ENCODE results near the gene SUPT6H. TPM values are rescaled to one million over a fixed set of nuclear protein-coding genes. Genes with fewer than 3 reads are reported as not detected.

Gene SUPT6H
- total and polyA plus RNA-seq, 8 donors = 21.8 to 49.0 (median 30.0) TPM

GRCh38 chr17:28714281-28714680 is 52.3 kb downstream of the SUPT6H start:
- ATAC-seq (no peak), DNase-seq (peak in 2 of 6 donors; percentile 53 to 72), FAIRE-seq (no peak)
- H3K27ac ChIP-seq = no peak overlapping the region
- intact Hi-C loops (cut with DNase I) = no loop called here
- H3K27me3 ChIP-seq = no peaks in the 10 kb centered on the region
- H3K4me3 ChIP-seq = no peak overlapping the region
- 72 to 88% methylated on average over 3 of the region's 3 CpGs for WGBS, 2 donors
- H3K36me3 ChIP-seq = no peaks in the 10 kb centered on the region
- H3K4me1 ChIP-seq = peaks cover 5 to 10% (median 6%) of the 10 kb centered on the region in 3 donors
- H3K9me3 ChIP-seq = no peaks in the 10 kb centered on the region
- TF ChIP-seq, protein P1, sequence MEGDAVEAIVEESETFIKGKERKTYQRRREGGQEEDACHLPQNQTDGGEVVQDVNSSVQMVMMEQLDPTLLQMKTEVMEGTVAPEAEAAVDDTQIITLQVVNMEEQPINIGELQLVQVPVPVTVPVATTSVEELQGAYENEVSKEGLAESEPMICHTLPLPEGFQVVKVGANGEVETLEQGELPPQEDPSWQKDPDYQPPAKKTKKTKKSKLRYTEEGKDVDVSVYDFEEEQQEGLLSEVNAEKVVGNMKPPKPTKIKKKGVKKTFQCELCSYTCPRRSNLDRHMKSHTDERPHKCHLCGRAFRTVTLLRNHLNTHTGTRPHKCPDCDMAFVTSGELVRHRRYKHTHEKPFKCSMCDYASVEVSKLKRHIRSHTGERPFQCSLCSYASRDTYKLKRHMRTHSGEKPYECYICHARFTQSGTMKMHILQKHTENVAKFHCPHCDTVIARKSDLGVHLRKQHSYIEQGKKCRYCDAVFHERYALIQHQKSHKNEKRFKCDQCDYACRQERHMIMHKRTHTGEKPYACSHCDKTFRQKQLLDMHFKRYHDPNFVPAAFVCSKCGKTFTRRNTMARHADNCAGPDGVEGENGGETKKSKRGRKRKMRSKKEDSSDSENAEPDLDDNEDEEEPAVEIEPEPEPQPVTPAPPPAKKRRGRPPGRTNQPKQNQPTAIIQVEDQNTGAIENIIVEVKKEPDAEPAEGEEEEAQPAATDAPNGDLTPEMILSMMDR (IDR thresholded peaks at IDR 0.05) = no peak

GRCh38 chr17:28715217-28715616 is 53.2 kb downstream of the SUPT6H start:
- Histone ChIP-seq H3K4me3 (no peak overlapping the region), H3K4me1 (peaks cover 5 to 10% (median 6%) of the 10 kb centered on the region in 3 donors), H3K36me3 (no peaks in the 10 kb centered on the region), H3K27me3 (no peaks in the 10 kb centered on the region), H3K27ac (no peak overlapping the region), H3K9me3 (no peaks in the 10 kb centered on the region)
- intact Hi-C loops (cut with DNase I) = no loop called here
- DNase-seq (no peak), FAIRE-seq (no peak), ATAC-seq (no peak)
- TF ChIP-seq, protein P1 (IDR thresholded peaks at IDR 0.05) = no peak
- WGBS, 2 donors = 92 to 100% methylated on average over 2 of the region's 2 CpGs

GRCh38 chr17:28716740-28717577 is 55.0 kb downstream of the SUPT6H start:
- DNase-seq = peak in 2 of 6 donors; percentile 48 to 81
- TF ChIP-seq, protein P1 (IDR thresholded peaks at IDR 0.05) = no peak
- intact Hi-C loops (cut with DNase I) = no loop called here
- no peak for FAIRE-seq
- Histone ChIP-seq H3K4me1 (peaks cover 11 to 18% (median 14%) of the 10 kb centered on the region in 3 donors), H3K36me3 (peaks cover 0 to 7% (median under 1%) of the 10 kb centered on the region in 3 donors), H3K27me3 (no peaks in the 10 kb centered on the region), H3K27ac (peak overlapping the region in 2 of 4 donors; percentile 34 to 47), H3K9me3 (no peaks in the 10 kb centered on the region), H3K4me3 (peak overlapping the region in 3 of 4 donors; percentile 7 to 39 (median 19))
- WGBS, 2 donors = 40 to 45% methylated on average over 56 to 63 of the region's 63 CpGs
- ATAC-seq = no peak

- Histone ChIP-seq H3K27me3 (no peaks in the 10 kb centered on the region), H3K9me3 (no peaks in the 10 kb centered on the region), H3K4me3 (peak within 1 kb of the TSS in 3 of 4 donors; percentile 7 to 39 (median 19)), H3K4me1 (peaks cover 11 to 22% (median 18%) of the 10 kb centered on the region in 3 donors), H3K27ac (peak within 1 kb of the TSS in 3 of 4 donors; percentile 49 to 80 (median 74)), H3K36me3 (peaks cover 0 to 15% (median 7%) of the 10 kb centered on the region in 3 donors)
- 28 to 42% methylated on average over 27 to 60 of the region's 60 CpGs for WGBS, 2 donors
- DNase-seq (peak in 4 of 6 donors; percentile 41 to 78 (median 55)), FAIRE-seq (no peak), ATAC-seq (peak in 2 of 4 donors; percentile 1)
- TF ChIP-seq, protein P1 (IDR thresholded peaks at IDR 0.05) = no peak
- intact Hi-C loops (cut with DNase I) = no loop called here
These were observed 55.8 kb downstream of the SUPT6H start, which contains the start of gene RAB34 for GRCh38 chr17:28717578-28718332. Gene RAB34, minus strand, starts transcription at chr17:28717868. Its CDS starts 602 bp downstream, at chr17:28717266.
